ENCODE results near the gene SGF29.

Gene SGF29

DNA sequence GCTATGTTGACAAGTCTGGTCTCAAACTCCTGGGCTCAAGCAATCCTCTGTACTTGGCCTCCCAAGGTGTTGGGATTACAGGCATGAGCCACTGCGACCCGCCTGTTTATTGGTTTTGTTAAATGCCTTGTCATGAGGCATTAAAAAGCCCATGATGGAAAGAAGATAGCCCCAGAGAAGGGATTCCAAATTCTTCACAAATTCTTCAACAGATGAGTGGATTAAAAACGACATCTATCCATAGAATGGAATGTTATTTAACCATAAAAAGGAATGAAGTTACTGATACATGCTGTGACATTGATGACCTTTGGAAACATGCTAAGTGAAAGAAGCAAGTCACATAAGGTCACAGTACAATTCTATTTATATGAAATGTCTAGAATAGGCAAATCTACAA, 4.7 kb downstream of the SGF29 start:
- H3K27ac ChIP-seq (ENCODE audit: low read length) = no peak overlapping the region
- peaks cover 14% of the 10 kb centered on the region for H3K4me1 ChIP-seq (ENCODE audit: insufficient read depth, low read length)
- no peak overlapping the region for H3K4me3 ChIP-seq (ENCODE audit: low read depth in 1 of 2, low read length in 2 of 2)
- no peaks in the 10 kb centered on the region for H3K27me3 ChIP-seq (ENCODE audit: insufficient read depth, low read length, poor library complexity)
- H3K9ac ChIP-seq (ENCODE audit: low read depth, low read length) = no peak overlapping the region
- TF ChIP-seq, protein P1, sequence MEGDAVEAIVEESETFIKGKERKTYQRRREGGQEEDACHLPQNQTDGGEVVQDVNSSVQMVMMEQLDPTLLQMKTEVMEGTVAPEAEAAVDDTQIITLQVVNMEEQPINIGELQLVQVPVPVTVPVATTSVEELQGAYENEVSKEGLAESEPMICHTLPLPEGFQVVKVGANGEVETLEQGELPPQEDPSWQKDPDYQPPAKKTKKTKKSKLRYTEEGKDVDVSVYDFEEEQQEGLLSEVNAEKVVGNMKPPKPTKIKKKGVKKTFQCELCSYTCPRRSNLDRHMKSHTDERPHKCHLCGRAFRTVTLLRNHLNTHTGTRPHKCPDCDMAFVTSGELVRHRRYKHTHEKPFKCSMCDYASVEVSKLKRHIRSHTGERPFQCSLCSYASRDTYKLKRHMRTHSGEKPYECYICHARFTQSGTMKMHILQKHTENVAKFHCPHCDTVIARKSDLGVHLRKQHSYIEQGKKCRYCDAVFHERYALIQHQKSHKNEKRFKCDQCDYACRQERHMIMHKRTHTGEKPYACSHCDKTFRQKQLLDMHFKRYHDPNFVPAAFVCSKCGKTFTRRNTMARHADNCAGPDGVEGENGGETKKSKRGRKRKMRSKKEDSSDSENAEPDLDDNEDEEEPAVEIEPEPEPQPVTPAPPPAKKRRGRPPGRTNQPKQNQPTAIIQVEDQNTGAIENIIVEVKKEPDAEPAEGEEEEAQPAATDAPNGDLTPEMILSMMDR (IDR thresholded peaks at IDR 0.05; ENCODE audit: borderline replicate concordance, extremely low read depth, low read length, poor library complexity, severe bottlenecking) = no peak
- no peak for TF ChIP-seq EZH2 (IDR thresholded peaks at IDR 0.05; ENCODE audit: borderline replicate concordance, low read depth, low read length, severe bottlenecking)
- H4K20me1 ChIP-seq (ENCODE audit: insufficient read depth, low read length) = peaks cover 34% of the 10 kb centered on the region; the same call in 1 of the 2 replicates
- DNase-seq = no peak
- peaks cover 50% of the 10 kb centered on the region for H3K36me3 ChIP-seq (ENCODE audit: insufficient read depth, low read length)
- no peaks in the 10 kb centered on the region for H3K9me3 ChIP-seq (ENCODE audit: insufficient read depth, low read length, severe bottlenecking)
- H2AFZ ChIP-seq (ENCODE audit: low read depth, low read length) = no peak overlapping the region
- H3K4me2 ChIP-seq (ENCODE audit: insufficient read depth, low read length) = no peak overlapping the region
- ATAC-seq (ENCODE audit: insufficient read depth, low read depth) = no peak
- H3K79me2 ChIP-seq (ENCODE audit: insufficient read depth, low read length) = peaks cover 60% of the 10 kb centered on the region

DNA sequence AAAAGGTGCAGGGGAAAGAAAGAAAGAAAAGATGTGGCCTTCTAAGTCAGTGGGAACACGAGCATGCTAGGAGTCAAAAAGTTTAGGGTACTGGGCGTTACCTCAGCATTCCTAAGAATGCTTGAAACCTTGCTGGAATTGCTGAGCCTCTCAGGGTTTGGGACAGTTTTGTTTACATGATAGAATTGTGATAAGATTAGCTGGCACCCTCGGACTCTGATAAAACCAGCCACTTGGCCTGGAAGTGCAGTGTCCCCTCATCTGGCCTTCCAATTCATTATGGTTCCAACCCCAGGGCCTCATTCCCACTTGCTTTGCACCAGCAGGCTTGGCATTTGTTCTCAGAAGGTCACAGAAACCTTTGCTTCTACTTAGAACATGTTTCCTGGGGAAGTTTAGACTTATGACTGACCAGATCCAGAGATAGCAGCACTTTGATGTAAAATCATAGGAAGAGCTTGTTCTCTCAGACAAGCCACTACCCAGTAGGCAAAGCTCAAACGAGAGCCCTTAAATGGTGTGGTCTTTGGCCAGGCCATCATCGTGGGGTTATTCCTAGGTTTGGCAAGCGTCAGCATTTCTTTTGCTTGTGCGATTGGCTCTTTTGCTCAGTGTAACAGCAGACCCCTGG, 8.0 kb downstream of the SGF29 start:
- Histone ChIP-seq H4K20me1 (ENCODE audit: insufficient read depth, low read length) (peaks cover 31% of the 10 kb centered on the region; the same call in 1 of the 2 replicates), H3K4me1 (ENCODE audit: insufficient read depth, low read length) (no peaks in the 10 kb centered on the region), H2AFZ (ENCODE audit: low read depth, low read length) (no peak overlapping the region), H3K79me2 (ENCODE audit: insufficient read depth, low read length) (peaks cover 61% of the 10 kb centered on the region), H3K9ac (ENCODE audit: low read depth, low read length) (no peak overlapping the region), H3K27me3 (ENCODE audit: insufficient read depth, low read length, poor library complexity) (no peaks in the 10 kb centered on the region), H3K4me3 (ENCODE audit: low read depth in 1 of 2, low read length in 2 of 2) (no peak overlapping the region), H3K27ac (ENCODE audit: low read length) (no peak overlapping the region), H3K4me2 (ENCODE audit: insufficient read depth, low read length) (no peak overlapping the region), H3K36me3 (ENCODE audit: insufficient read depth, low read length) (peaks cover 42% of the 10 kb centered on the region), H3K9me3 (ENCODE audit: insufficient read depth, low read length, severe bottlenecking) (peaks cover 3% of the 10 kb centered on the region)
- TF ChIP-seq, protein P1 (IDR thresholded peaks at IDR 0.05; ENCODE audit: borderline replicate concordance, extremely low read depth, low read length, poor library complexity, severe bottlenecking) = no peak
- no peak for TF ChIP-seq EZH2 (IDR thresholded peaks at IDR 0.05; ENCODE audit: borderline replicate concordance, low read depth, low read length, severe bottlenecking)
- DNase-seq (no peak), ATAC-seq (ENCODE audit: insufficient read depth, low read depth) (no peak)

DNA sequence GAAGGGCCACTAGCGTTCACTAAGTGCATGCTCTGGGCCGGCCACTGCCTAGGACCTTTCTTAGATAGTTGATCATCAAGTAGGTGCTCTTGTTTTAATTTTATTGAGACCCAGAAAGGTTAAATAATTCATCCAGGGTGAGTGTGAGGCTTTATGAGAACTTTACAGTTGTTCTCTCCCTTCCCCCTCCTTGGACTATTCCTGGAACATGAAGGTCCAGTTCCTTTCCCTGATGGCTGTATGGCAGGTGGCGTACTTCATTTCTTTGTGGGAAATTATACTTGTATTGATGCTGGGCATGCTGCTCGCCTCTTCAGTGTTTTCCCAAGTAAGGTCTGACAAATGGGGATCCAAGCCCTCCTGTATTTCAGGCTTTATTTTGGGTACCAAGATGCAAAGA, 8.5 kb downstream of the SGF29 start:
- Histone ChIP-seq H4K20me1 (ENCODE audit: insufficient read depth, low read length) (peaks cover 26% of the 10 kb centered on the region; the same call in 1 of the 2 replicates), H3K36me3 (ENCODE audit: insufficient read depth, low read length) (peaks cover 37% of the 10 kb centered on the region), H3K27me3 (ENCODE audit: insufficient read depth, low read length, poor library complexity) (no peaks in the 10 kb centered on the region), H3K9ac (ENCODE audit: low read depth, low read length) (no peak overlapping the region), H3K27ac (ENCODE audit: low read length) (no peak overlapping the region), H3K4me1 (ENCODE audit: insufficient read depth, low read length) (no peaks in the 10 kb centered on the region), H3K79me2 (ENCODE audit: insufficient read depth, low read length) (peaks cover 61% of the 10 kb centered on the region), H3K4me2 (ENCODE audit: insufficient read depth, low read length) (no peak overlapping the region), H3K4me3 (ENCODE audit: low read depth in 1 of 2, low read length in 2 of 2) (no peak overlapping the region), H2AFZ (ENCODE audit: low read depth, low read length) (no peak overlapping the region), H3K9me3 (ENCODE audit: insufficient read depth, low read length, severe bottlenecking) (peaks cover 5% of the 10 kb centered on the region)
- DNase-seq (no peak), ATAC-seq (ENCODE audit: insufficient read depth, low read depth) (no peak)
- TF ChIP-seq, protein P1 (IDR thresholded peaks at IDR 0.05; ENCODE audit: borderline replicate concordance, extremely low read depth, low read length, poor library complexity, severe bottlenecking) = no peak
- TF ChIP-seq EZH2 (IDR thresholded peaks at IDR 0.05; ENCODE audit: borderline replicate concordance, low read depth, low read length, severe bottlenecking) = no peak

Measured in DND-41 (cell line).